Measurements from ENCODE around the gene CENPX. TPM values are rescaled to one million over a fixed set of nuclear protein-coding genes. Genes with fewer than 3 reads are reported as not detected.

CENPX gene
- total RNA-seq, 4 donors from 2014 or later: 85.4 to 131 (median 104) TPM

- Histone ChIP-seq H3K9me3 (no peaks in the 10 kb centered on the region), H3K36me3 (no peaks in the 10 kb centered on the region), H3K27me3 (no peaks in the 10 kb centered on the region), H3K4me1 (peaks cover 5 to 16% (median 13%) of the 10 kb centered on the region in 4 donors), H3K27ac (no peak overlapping the region), H3K4me3 (no peak overlapping the region)
- no peak for DNase-seq
- intact Hi-C loops (cut with DNase I; ENCODE audit: low total_unique reads) (no loop called here), in situ Hi-C loops (cut with MboI; ENCODE audit: low pct_ligation_motif_present in 1 of 4, low pct_unique_long_range_greater_than_20kb in 1 of 4, low sequenced_read_pairs in 3 of 4) (loop anchor here in 2 of 4 donors (25.0 kb wide), 1 partner anchor 115 kb away; no protein-coding TSS in a partner anchor)
- WGBS, 2 donors (ENCODE audit: low coverage in 1 of 2): 89 to 100% methylated on average over 2 to 21 of the region's 21 CpGs
- TF ChIP-seq POLR2AphosphoS5 (IDR thresholded peaks at IDR 0.05) (no peak), EP300 (IDR thresholded peaks at IDR 0.05; ENCODE audit: low read depth) (no peak), POLR2A (IDR thresholded peaks at IDR 0.05) (no peak)
- TF ChIP-seq, protein P1, sequence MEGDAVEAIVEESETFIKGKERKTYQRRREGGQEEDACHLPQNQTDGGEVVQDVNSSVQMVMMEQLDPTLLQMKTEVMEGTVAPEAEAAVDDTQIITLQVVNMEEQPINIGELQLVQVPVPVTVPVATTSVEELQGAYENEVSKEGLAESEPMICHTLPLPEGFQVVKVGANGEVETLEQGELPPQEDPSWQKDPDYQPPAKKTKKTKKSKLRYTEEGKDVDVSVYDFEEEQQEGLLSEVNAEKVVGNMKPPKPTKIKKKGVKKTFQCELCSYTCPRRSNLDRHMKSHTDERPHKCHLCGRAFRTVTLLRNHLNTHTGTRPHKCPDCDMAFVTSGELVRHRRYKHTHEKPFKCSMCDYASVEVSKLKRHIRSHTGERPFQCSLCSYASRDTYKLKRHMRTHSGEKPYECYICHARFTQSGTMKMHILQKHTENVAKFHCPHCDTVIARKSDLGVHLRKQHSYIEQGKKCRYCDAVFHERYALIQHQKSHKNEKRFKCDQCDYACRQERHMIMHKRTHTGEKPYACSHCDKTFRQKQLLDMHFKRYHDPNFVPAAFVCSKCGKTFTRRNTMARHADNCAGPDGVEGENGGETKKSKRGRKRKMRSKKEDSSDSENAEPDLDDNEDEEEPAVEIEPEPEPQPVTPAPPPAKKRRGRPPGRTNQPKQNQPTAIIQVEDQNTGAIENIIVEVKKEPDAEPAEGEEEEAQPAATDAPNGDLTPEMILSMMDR (IDR thresholded peaks at IDR 0.05): no peak
Observed at GRCh38 chr17:82046903-82047302, 24.2 kb upstream of the CENPX start.

GRCh38 chr17:82045936-82046484 is 23.3 kb upstream of the CENPX start:
- H3K9me3 ChIP-seq: no peaks in the 10 kb centered on the region
- in situ Hi-C loops (cut with MboI; ENCODE audit: low pct_ligation_motif_present in 1 of 4, low pct_unique_long_range_greater_than_20kb in 1 of 4, low sequenced_read_pairs in 3 of 4): loop anchor here in 2 of 4 donors (25.0 kb wide), 1 partner anchor 116 kb away; no protein-coding TSS in a partner anchor
- H3K27me3 ChIP-seq: no peaks in the 10 kb centered on the region
- H3K36me3 ChIP-seq: no peaks in the 10 kb centered on the region
- intact Hi-C loops (cut with DNase I; ENCODE audit: low total_unique reads): no loop called here
- TF ChIP-seq POLR2AphosphoS5 (IDR thresholded peaks at IDR 0.05): no peak
- TF ChIP-seq POLR2A (IDR thresholded peaks at IDR 0.05): no peak
- WGBS, 2 donors (ENCODE audit: low coverage in 1 of 2): 76% methylated on average over 14 of the region's 14 CpGs; no CpG with 5 or more reads in 1 of the 2 donors
- H3K4me3 ChIP-seq: no peak overlapping the region
- DNase-seq: no peak
- peaks cover 5 to 13% (median 12%) of the 10 kb centered on the region in 4 donors for H3K4me1 ChIP-seq
- H3K27ac ChIP-seq: no peak overlapping the region

- no peaks in the 10 kb centered on the region for H3K4me1 ChIP-seq
- H3K9me3 ChIP-seq: no peaks in the 10 kb centered on the region
- in situ Hi-C loops (cut with MboI; ENCODE audit: low pct_ligation_motif_present in 1 of 4, low pct_unique_long_range_greater_than_20kb in 1 of 4, low sequenced_read_pairs in 3 of 4) (loop anchor here in 2 of 4 donors (25.0 kb wide), 1 partner anchor 119 kb away; no protein-coding TSS in a partner anchor), intact Hi-C loops (cut with DNase I; ENCODE audit: low total_unique reads) (no loop called here)
- no peak overlapping the region for H3K27ac ChIP-seq
- WGBS, 2 donors (ENCODE audit: low coverage in 1 of 2): 76% methylated on average over 16 of the region's 16 CpGs; no CpG with 5 or more reads in 1 of the 2 donors
- no peaks in the 10 kb centered on the region for H3K36me3 ChIP-seq
- H3K27me3 ChIP-seq: no peaks in the 10 kb centered on the region
- DNase-seq: no peak
- H3K4me3 ChIP-seq: no peak overlapping the region
- TF ChIP-seq POLR2A (IDR thresholded peaks at IDR 0.05) (no peak), EP300 (IDR thresholded peaks at IDR 0.05; ENCODE audit: low read depth) (no peak), POLR2AphosphoS5 (IDR thresholded peaks at IDR 0.05) (no peak)
- TF ChIP-seq, protein P1 (IDR thresholded peaks at IDR 0.05): no peak
Observed at GRCh38 chr17:82043507-82043906, 20.8 kb upstream of the CENPX start.

DNA sequence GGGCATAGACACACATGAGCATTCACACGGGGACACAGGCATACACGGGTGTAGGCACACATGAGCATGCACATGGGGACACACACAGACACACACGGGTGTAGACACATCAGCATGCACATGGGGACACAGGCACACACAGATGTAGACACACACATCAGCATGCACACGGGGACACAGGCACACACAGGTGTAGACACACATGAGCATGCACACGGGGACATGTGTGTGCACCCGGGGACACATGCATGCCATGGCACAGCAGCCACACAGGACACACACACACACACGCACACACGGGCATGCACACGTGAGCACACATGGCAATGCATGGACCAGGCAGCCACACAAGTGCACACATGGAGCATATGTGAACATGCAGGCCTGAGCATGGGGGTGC is 20.0 kb upstream of the CENPX start:
- Histone ChIP-seq H3K27ac (no peak overlapping the region), H3K27me3 (no peaks in the 10 kb centered on the region), H3K4me3 (no peak overlapping the region), H3K4me1 (peaks cover 0 to 4% (median 4%) of the 10 kb centered on the region in 4 donors), H3K9me3 (no peaks in the 10 kb centered on the region), H3K36me3 (no peaks in the 10 kb centered on the region)
- intact Hi-C loops (cut with DNase I; ENCODE audit: low total_unique reads) (no loop called here), in situ Hi-C loops (cut with MboI; ENCODE audit: low pct_ligation_motif_present in 1 of 4, low pct_unique_long_range_greater_than_20kb in 1 of 4, low sequenced_read_pairs in 3 of 4) (loop anchor here in 2 of 4 donors (25.0 kb wide), 1 partner anchor 120 kb away; no protein-coding TSS in a partner anchor)
- WGBS, 2 donors (ENCODE audit: low coverage in 1 of 2): 83% methylated on average over 9 of the region's 9 CpGs; no CpG with 5 or more reads in 1 of the 2 donors
- no peak for DNase-seq
- TF ChIP-seq EP300 (IDR thresholded peaks at IDR 0.05; ENCODE audit: low read depth) (no peak), POLR2A (IDR thresholded peaks at IDR 0.05) (no peak), POLR2AphosphoS5 (IDR thresholded peaks at IDR 0.05) (no peak)
- TF ChIP-seq, protein P1 (IDR thresholded peaks at IDR 0.05): no peak

Data from transverse colon (tissue), 4 donors.